ENCODE measurements around the gene DNAJC18.

DNA sequence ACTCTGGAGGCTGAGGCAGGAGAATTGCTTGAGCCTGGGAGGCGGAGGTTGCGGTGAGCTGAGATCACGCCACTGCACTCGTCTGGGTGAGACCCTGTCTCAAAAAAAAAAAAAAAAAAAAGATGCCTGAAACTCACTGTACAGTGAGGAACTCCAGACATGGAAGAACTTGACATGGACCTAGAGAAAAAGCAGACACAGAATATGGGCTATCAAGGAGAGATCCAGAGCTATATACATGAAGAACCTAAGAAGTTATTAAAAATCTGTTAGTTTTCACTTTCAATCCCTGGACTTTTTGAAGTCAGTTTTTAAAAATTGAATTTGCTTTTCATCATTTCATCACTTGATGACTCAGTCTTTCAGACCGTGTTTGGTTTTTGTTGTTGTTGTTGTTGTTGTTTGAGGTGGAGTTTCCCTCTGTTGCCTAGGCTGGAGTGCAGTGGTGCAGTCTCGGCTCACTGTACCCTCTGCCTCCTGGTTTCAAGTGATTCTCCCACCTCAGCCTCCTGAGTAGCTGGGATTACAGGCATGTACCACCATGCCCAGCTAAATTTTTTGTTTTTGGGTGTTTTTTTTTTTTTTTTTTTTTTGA is 77.4 kb downstream of the DNAJC18 start:
- TF ChIP-seq, protein P1, sequence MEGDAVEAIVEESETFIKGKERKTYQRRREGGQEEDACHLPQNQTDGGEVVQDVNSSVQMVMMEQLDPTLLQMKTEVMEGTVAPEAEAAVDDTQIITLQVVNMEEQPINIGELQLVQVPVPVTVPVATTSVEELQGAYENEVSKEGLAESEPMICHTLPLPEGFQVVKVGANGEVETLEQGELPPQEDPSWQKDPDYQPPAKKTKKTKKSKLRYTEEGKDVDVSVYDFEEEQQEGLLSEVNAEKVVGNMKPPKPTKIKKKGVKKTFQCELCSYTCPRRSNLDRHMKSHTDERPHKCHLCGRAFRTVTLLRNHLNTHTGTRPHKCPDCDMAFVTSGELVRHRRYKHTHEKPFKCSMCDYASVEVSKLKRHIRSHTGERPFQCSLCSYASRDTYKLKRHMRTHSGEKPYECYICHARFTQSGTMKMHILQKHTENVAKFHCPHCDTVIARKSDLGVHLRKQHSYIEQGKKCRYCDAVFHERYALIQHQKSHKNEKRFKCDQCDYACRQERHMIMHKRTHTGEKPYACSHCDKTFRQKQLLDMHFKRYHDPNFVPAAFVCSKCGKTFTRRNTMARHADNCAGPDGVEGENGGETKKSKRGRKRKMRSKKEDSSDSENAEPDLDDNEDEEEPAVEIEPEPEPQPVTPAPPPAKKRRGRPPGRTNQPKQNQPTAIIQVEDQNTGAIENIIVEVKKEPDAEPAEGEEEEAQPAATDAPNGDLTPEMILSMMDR (IDR thresholded peaks at IDR 0.05; ENCODE audit: low read depth, low read length), result no peak
- TF ChIP-seq MYC (IDR thresholded peaks at IDR 0.05; ENCODE audit: low read depth, low read length) (no peak), POLR2A (IDR thresholded peaks at IDR 0.05; ENCODE audit: extremely low read depth, insufficient read length) (no peak)
